ENCODE data around the gene ATP6V1E1. TPM values are rescaled to one million over a fixed set of nuclear protein-coding genes. Genes with fewer than 3 reads are reported as not detected.

ATP6V1E1 gene
- polyA plus RNA-seq, 1 of the 3 experiments (the other 2 are of a cell fraction) = 140 TPM

DNA sequence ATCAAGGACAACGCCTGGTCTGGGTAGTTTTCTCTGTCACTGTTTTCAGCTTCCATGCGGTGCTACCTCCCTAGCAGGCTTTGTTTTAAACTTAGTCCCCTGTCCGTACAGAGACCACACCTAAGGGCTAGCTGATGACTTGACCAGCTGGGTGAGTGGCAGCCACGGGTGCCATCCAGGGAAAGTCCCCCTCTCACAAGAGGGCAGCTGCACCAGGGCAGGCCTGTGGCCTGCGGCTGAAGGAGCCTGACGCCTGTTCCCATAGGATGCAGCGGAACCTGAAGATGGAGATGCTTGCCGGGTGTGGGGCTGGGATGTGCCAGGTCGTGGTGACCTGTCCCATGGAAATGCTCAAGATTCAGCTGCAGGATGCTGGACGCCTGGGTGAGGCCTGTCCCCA lies 45.4 kb downstream of the ATP6V1E1 start:
- DNase-seq = no peak
- Histone ChIP-seq H3K79me2 (ENCODE audit: insufficient read depth) (no peaks in the 10 kb centered on the region), H3K4me2 (no peak overlapping the region), H2AFZ (ENCODE audit: low read depth) (no peak overlapping the region), H3F3A (replicated peaks; ENCODE audit: insufficient read depth) (no peaks in the 10 kb centered on the region), H3K4me1 (ENCODE audit: control insufficient read depth in 1 of 2, insufficient read depth in 2 of 2, low read depth in 1 of 2, low read length in 1 of 2) (no peaks in the 10 kb centered on the region), H3K9me3 (no peaks in the 10 kb centered on the region), H3K4me3 (ENCODE audit: low read depth in 2 of 2, low read length in 1 of 2) (no peak overlapping the region), H3K36me3 (replicated peaks in 1 of 2; ENCODE audit: control insufficient read depth in 1 of 2, insufficient read depth in 2 of 2, low read length in 1 of 2) (no peaks in the 10 kb centered on the region), H3K9ac (no peak overlapping the region), H4K20me1 (ENCODE audit: insufficient read depth) (no peaks in the 10 kb centered on the region), H3K27ac (ENCODE audit: low read depth in 2 of 2, low read length in 1 of 2) (no peak overlapping the region), H3K27me3 (ENCODE audit: insufficient read depth) (no peaks in the 10 kb centered on the region), H3K9me2 (no peaks in the 10 kb centered on the region)
- 100% methylated on average over 3 of the region's 10 CpGs for WGBS (ENCODE audit: low lambda C conversion rate)
- POLR2A ChIA-PET = no interaction called here
- CTCF ChIA-PET = interaction anchor here (0.7 kb wide), 1 partner anchor 24 kb away, joined by 3 read pairs; no protein-coding TSS in a partner anchor
- TF ChIP-seq CHD2 (IDR thresholded peaks at IDR 0.05; ENCODE audit: low read length, partially characterized antibody) (no peak), EZH2phosphoT487 (IDR thresholded peaks at IDR 0.05; ENCODE audit: borderline replicate concordance, low read depth) (no peak), RAD21 (IDR thresholded peaks at IDR 0.05; ENCODE audit: low read length) (no peak), MEF2A (IDR thresholded peaks at IDR 0.05; ENCODE audit: borderline replicate concordance, low read depth) (no peak), NRF1 (IDR thresholded peaks at IDR 0.05; ENCODE audit: low read depth, low read length) (no peak), JUND (IDR thresholded peaks at IDR 0.05) (no peak), FOSL2 (IDR thresholded peaks at IDR 0.05; ENCODE audit: borderline replicate concordance, low read depth) (no peak), RXRA (IDR thresholded peaks at IDR 0.05; ENCODE audit: borderline replicate concordance, low read depth) (no peak), FOXM1 (IDR thresholded peaks at IDR 0.05; ENCODE audit: low read depth) (no peak), NFIC (IDR thresholded peaks at IDR 0.05; ENCODE audit: borderline replicate concordance) (no peak)

GRCh38 chr22:17581631-17582030 lies 46.9 kb downstream of the ATP6V1E1 start:
- no peaks in the 10 kb centered on the region for H3K9me3 ChIP-seq

More at GRCh38 chr22:17581631-17582030, 46.9 kb downstream of the ATP6V1E1 start:
- H3K27me3 ChIP-seq (ENCODE audit: insufficient read depth) = no peaks in the 10 kb centered on the region
- no peak for DNase-seq
- no peak overlapping the region for H2AFZ ChIP-seq (ENCODE audit: low read depth)
- H3K4me2 ChIP-seq = no peak overlapping the region
- no peaks in the 10 kb centered on the region for H3K36me3 ChIP-seq (replicated peaks in 1 of 2; ENCODE audit: control insufficient read depth in 1 of 2, insufficient read depth in 2 of 2, low read length in 1 of 2)
- H3K9me2 ChIP-seq = no peaks in the 10 kb centered on the region
- H4K20me1 ChIP-seq (ENCODE audit: insufficient read depth) = no peaks in the 10 kb centered on the region
- POLR2A ChIA-PET = no interaction called here
- CTCF ChIA-PET = no interaction called here
- WGBS (ENCODE audit: low lambda C conversion rate) = 85% methylated on average over 8 of the region's 17 CpGs
- H3K4me3 ChIP-seq (ENCODE audit: low read depth in 2 of 2, low read length in 1 of 2) = no peak overlapping the region
- H3K79me2 ChIP-seq (ENCODE audit: insufficient read depth) = no peaks in the 10 kb centered on the region
- no peaks in the 10 kb centered on the region for H3K4me1 ChIP-seq (ENCODE audit: control insufficient read depth in 1 of 2, insufficient read depth in 2 of 2, low read depth in 1 of 2, low read length in 1 of 2)
- no peak for TF ChIP-seq ZBTB33 (IDR thresholded peaks at IDR 0.05; ENCODE audit: borderline replicate concordance, low read depth)
- TF ChIP-seq JUND (IDR thresholded peaks at IDR 0.05) = no peak
- TF ChIP-seq RCOR1 (IDR thresholded peaks at IDR 0.05; ENCODE audit: low read length) = no peak
- TF ChIP-seq SIN3A (IDR thresholded peaks at IDR 0.05; ENCODE audit: borderline replicate concordance, low read depth, low read length) = no peak
- no peak for TF ChIP-seq RXRA (IDR thresholded peaks at IDR 0.05; ENCODE audit: borderline replicate concordance, low read depth)
- TF ChIP-seq NFIC (IDR thresholded peaks at IDR 0.05; ENCODE audit: borderline replicate concordance) = no peak
- TF ChIP-seq NRF1 (IDR thresholded peaks at IDR 0.05; ENCODE audit: low read depth, low read length) = no peak
- no peak overlapping the region for H3K27ac ChIP-seq (ENCODE audit: low read depth in 2 of 2, low read length in 1 of 2)
- H3F3A ChIP-seq (replicated peaks; ENCODE audit: insufficient read depth) = no peaks in the 10 kb centered on the region
- H3K9ac ChIP-seq = no peak overlapping the region

Data from SK-N-SH (cell line).